HG03342 (cell line): ENCODE results near the gene NEK10.

Source experiments
- ATAC-seq: cut with Tn5 transposase; IDR thresholded peaks from one replicate; pipeline ENCODE4 v1.9.1; 2021; ENCODE audit warnings: mild to moderate bottlenecking, moderate library complexity; ENCODE audit not compliant: unreplicated experiment

The NEK10 gene

GRCh38 chr3:27072810-27073651, 296.2 kb downstream of the NEK10 start:
- no peak for ATAC-seq

- ATAC-seq = no peak
Observed at GRCh38 chr3:27060336-27060735, 308.8 kb downstream of the NEK10 start.
